Measurements from ENCODE around the gene ACE. TPM values are rescaled to one million over a fixed set of nuclear protein-coding genes. Genes with fewer than 3 reads are reported as not detected.

ACE gene
- total RNA-seq, 1 donor from 2014 or later, result 22.8 TPM

DNA sequence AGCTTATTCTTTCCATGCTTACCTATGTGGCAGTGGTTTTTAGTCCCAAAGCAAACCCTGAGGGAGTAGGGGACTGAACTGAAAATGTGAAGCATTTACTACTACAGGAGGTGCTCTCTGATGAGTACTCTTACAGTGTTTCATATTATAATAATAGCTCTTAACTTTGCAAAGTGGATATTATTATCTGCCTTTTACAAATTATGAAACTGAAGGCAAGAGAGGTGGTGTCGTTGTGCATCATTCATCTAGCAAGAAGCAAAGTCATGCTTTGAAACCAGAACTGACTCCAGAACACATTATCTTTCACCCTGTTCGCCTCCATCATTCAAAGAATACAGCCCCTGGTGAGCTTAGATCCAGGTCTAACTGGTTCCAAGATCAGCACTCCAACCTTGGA lies 38.1 kb downstream of the ACE start:
- DNase-seq (ENCODE audit: low spot score), result no peak

DNA sequence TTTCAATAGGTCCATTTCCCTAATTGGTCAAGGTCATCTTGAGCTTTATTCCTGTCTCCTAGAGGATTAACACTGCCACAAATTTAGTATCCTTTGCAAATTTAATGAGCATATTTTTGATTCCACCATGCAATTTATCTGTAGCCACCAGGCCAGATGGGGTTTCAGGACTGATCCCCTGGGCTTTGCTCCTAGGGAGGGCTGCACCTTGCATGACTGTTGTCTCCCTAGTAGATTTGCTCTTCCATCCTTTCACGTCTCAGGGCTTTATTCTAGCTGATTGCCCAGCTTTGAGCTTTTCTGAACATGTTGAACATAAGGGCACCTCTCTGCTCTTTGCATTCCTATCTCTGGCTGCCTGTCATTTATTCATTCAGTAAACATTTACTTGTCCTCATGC lies 38.6 kb downstream of the ACE start:
- DNase-seq (ENCODE audit: low spot score), result no peak

DNA sequence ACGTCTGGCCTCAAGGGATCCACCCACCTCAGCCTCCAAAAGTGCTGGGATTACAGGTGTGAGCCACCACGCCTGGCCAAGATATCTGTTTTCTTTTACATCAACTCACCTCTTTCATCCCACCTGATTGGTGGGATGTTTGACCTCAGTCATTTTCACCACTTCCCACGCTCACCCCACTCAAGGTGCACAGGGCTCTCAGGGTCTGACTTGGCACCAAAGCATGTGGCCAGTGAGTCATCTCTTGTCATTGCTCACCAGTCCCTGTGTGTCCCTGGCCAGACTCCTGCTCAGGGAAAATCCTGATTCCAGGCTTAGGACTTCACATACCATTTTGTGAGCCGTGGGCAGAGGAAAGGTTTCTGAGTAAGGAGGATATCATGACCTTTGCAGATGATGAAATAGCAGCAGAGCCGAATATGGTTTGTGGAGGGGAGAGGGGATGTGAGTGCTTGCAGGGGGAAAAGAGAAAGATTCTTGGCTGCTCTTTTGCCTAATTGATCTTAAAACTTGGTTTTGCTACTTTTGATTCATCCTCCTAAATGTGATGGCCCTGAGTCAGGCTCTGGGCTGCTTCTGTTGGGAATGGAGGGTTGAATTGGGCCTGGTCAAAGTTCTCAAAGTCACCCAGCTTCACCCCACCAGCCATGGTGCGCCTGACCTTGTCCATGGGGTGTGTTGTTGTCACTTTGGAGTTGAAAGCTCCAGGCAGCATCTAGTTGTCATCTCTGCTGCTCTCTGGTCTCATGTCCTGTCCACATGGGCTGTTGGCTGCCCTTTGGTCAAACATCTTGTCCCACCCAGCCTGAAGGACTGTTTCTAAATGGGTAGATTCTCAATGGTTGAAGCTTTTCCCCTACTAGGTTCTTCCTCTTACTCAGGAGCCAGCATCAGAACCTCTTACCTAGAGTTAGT lies 40.3 kb downstream of the ACE start:
- DNase-seq (ENCODE audit: low spot score), result no peak

DNA sequence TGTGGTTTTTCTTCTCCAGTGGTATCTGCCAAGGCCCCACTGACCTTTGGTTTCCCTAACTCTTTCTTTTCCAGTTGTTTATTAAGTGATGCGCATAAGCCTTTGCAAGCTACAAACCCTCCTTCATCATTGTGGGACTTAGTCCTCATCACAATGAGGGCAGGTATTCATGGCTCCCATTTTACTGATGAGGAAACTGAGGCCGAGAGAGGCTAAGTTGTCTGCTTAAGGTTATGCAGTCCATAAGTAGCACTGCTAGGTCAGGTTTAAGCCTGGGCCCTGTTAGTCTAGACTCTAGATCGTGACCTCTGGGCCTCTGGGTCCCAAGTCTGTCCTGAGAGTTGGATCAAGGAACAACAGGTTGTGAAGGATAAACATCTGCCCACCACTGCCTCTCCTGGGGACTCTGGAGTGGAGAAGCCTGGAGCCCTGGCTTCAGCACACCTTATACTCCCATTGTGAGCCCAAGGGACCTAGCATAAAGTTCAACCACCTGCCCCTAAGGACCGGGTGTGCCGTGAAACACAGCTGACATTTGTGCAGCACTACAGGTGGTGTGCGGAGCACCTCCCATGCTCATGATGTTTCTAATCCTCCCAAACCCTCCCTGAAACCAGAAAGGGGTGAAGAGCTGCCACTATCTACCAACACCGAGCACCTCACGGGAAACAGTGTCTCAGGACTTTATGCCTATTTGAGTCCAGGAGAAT lies 41.1 kb downstream of the ACE start:
- no peak for DNase-seq (ENCODE audit: low spot score)

DNA sequence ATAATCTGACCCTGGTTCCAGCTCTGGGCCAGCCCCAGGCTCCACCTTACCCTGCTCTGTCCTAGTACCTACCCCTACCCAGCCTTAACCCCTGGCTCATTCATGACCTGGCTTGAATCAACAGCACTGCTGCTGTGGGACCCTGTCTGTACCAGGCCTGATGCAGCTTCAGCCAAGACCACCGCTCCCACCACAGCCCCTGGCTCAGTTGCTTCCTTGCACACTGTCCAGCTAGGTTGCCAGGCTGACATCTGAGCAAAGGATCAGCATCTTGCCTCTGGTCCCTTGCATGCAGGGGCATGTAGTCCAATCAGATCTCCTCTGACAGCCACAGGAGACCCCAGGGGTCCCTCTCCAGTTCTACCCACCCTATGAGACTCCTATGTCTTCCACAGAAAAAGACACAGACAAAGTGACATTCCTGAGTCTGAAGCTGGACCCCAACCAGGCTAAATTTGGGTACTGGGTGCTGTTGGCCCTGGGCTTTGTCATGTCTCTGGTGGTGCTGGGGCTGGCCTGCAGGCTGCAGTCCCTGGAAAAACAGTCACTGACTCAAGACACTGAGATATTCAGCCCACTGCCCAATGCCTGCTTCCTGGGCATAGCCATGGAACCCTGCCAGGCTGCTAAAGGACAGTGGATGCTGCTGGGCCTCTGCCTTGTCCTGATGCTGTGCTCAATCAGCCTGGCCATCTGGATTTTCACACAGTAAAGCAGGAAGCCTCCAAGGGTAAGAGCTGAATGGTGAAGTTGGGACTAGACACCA lies 42.4 kb downstream of the ACE start:
- DNase-seq (ENCODE audit: low spot score), result no peak

DNA sequence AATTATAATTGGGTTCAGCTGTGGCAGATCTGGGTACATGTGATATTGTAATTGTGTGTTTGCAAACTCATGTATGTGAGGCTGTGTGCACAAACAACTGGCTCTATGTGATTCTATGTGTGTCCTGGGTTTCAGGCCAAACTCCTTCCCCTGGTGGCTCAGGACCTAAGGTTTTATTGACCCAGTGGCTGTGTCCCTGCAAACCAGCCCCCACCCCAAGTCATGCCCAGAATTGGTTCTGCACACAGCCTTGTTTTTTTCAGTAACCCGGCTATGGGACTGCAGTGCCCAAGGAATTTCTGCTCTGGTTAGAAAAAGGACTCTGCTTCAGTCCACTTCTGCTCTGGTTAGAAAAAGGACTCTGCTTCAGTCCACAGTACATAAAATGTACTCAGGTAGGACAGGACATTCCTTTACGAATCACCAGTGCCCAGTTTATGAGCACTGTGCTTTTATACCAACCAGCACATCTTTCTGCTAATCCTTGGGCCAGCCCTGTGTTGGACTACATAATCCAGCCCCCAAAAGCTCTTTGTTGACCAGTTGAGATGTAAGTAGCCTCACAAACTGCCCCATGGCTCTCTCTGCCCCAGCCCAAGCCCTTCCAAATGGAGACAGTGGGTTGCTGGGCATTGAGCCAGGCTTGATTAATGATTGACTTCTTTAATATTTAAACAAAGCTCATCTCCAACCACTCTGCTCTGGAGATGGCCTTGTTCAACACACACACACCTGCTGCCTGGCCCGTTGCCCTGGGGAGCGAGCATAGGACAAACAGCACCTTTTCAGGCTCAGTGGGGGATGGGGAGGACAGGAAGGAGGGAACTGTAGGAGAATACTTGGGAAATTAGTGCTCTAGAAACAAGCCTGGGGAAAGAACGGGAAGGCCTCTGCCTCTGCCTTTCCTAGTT lies 43.4 kb downstream of the ACE start:
- DNase-seq (ENCODE audit: low spot score), result peak; percentile 71

DNA sequence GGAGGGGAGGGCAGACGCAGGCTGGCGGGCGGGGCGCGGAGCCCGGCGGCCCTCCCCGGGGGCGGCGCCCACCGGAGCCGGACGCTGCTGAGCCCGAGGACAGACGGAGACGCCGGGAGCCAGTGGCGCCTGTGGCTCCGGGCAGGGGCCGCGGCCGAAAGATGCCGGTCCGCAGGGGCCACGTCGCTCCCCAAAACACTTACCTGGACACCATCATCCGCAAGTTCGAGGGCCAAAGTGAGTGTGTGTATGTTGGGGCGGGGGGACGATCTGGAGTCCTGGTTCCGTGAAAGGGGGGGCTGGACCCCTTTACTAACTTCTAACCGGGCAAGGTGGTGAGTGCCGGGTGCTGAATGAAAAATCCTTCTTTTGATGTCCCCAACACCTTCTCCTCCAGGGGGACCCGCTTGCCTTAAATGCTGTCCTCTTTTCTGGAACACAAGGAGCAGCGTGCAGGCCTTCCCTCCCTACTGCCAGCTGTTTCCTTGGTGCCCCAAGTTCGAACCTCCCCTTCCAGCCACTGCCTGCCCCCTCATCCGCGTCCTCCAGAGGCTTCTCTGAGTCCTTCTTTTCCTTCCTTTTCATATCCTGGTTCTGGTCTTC lies 46.5 kb downstream of the ACE start, which contains the start of gene KCNH6:
Gene KCNH6 (plus strand): TSS at position 106 of the 603 bp plus-strand sequence. CDS start 56 bp downstream, at position 162.
- no peak for DNase-seq (ENCODE audit: low spot score)

DNA sequence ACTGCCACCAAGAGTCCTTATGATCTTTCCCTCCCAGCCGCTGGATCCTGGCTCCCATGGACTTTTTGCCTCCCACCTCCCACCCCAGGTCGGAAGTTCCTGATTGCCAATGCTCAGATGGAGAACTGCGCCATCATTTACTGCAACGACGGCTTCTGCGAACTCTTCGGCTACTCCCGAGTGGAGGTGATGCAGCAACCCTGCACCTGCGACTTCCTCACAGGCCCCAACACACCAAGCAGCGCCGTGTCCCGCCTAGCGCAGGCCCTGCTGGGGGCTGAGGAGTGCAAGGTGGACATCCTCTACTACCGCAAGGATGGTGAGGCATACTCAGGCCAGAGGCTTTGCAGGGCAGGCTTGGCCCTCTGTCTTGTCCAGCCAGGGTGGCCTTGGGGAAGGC lies 47.2 kb downstream of the ACE start:
- DNase-seq (ENCODE audit: low spot score), result no peak

DNA sequence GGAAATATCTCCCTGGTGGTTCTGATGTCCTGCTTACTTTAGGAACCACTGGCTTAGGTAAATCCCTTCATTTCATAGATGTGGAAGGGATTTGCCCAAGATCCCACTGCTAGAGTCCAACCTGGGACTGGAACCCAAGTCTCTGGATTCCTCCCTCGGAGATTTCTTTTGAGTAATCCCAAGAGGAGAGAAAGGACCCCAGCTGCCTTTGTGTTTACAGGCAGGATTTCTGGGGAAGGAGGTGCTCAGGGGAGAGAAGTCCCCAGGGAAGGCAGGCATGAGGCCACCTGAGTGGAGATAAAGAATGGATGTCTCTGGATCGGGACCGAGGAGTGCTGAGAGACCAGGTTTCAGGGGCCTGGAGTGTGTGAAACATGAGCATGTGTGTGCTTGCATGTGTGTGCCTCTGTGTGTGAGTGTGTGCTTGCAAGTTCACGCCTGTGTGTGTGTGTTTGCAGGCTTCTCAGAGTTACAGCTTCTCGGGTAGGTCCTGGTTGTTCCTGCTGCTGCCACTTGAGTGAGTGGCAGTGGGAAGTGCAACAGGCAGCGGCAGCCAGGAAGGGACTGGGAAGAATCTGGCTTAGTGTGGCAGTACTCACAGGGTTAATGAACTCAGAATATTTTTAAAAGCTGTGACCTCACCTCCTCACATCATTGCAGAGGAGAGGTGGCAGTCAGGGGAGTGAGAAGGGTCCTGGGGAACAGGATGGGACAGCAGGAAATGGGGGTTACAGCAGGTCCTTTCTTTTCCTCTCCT lies 48.5 kb downstream of the ACE start:
- DNase-seq (ENCODE audit: low spot score), result no peak

DNA sequence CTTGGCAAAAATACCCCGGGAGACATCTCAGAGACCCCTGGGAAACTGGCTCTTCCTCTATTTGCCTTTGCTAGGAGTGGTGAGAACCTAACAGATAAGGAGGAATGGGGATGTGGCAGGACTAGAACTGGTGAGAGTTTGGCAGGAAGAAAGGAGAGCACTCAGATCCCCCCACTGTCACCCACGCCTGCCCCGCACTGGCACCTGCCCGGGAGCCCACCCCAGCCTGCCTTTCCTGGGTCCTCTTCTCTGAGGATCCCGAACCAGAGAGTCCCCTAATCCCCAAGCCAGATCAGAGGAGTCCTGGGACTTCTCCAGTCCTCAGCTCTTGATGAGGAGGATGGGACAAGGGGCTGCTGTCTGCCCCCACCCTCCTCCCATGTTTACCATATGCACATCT lies 50.0 kb downstream of the ACE start:
- DNase-seq (ENCODE audit: low spot score), result no peak

DNA sequence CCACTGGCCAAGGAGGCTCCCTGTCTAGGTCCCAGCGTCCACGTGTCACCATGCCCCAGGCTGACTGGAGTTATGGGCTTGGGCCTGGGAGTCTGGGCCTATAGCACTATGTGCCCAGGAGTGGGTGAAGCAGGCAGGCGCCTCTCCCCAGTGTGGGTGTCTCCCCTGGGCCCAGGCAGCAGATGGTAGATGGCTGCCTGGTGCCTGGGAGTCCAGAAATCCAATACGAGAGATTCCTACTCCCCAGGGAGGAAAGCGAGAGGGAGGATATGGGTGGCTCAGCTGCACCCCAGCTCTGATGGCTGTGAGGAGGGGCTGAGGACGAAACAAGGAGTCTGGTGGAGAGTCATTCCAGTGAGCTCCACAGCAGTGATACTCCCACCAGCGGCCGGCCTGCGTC lies 51.3 kb downstream of the ACE start:
- no peak for DNase-seq (ENCODE audit: low spot score)

DNA sequence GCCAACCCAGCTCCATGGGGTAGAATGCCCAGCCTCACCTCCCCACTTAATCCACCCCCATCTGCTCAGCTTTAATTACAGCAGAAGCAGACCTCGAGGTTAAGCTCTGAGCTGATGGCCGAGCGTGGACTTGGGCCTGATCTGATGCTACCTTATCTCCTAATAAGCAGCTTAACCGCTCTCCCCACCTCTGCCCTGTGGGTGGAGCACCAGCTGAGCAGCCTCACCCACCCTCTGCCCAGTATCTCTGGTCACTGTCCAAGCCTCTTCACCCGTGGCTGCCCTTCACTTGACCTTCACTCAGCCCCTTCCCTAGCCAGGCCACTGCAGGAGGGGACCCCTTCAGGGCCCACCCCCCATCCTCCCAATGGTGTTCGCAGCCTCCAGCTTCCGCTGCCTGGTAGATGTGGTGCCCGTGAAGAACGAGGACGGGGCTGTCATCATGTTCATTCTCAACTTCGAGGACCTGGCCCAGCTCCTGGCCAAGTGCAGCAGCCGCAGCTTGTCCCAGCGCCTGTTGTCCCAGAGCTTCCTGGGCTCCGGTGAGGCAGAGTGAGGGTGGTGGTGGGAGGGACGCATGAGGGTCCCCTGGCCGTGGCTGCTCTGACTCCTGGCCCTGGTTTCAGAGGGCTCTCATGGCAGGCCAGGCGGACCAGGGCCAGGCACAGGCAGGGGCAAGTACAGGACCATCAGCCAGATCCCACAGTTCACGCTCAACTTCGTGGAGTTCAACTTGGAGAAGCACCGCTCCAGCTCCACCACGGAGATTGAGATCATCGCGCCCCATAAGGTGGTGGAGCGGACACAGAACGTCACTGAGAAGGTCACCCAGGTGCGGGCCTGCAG lies 53.1 kb downstream of the ACE start:
- no peak for DNase-seq (ENCODE audit: low spot score)

DNA sequence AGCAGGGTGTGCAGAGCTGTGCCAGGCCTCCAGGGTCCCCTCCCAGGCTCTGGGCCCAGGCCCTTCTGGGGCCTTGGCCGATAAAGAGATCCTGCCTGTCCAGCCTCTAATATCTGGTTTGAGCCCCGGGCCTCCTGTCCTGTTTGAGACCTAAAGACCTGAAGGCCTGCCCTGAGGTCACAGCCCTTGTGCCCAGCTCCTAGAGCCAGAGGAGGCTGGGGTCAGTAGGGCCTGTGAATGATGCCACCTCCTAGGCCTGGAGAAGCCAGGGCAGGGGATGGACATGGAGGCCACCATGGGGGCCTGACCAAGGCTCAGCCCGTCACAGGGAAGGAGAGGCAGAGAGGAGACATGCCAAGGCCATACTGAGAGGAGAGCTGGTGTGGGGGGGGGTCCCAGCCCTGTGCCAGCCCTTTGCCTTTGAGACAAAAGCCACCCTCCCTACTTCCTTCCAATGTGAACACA lies 53.7 kb downstream of the ACE start:
- DNase-seq (ENCODE audit: low spot score), result no peak

DNA sequence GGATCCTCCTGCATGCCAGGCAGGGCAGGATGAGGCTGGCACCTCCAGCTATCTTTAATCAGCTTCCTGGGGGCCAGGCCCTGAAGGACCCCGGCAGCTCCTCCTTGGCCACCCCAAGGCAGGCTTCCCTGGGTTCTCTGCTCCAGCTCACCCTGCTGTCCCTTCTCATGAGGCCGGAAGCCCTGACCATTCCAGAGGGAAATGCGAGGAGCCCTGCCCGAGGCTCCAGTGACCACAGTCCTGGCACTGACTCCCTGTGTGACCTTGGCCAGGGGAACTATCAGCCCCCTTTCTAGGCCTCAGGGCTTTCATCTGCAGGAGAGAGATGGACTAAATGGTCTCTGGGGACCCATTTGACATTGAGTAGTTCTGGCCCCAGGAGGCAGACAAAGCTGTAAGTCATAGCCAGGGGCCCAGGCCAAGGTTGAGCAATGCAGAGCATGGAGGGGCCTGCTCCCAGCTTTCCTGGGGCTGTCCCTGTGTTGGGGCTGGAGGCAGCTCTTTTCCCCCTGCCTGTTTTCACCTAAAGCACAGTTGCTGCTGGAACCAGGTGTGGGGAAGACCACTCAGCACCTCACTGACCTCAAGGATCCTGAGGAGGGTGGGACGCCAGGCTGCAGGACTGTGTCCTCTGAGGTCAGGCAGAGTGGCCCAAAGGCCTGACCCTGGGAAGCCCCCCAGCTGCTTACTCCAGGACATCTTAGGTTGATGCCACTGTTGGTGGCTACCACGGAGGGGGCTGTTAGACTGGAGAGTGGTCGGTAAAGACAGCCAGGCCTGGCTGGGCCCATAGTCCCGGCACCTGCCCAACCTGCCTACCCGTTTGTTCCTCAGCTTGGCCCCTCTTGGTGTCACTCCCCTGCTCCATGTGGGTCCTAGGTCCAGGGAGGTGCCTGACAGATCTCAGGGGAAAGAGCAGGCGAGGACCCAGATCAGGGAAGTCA lies 54.4 kb downstream of the ACE start:
- DNase-seq (ENCODE audit: low spot score), result no peak

DNA sequence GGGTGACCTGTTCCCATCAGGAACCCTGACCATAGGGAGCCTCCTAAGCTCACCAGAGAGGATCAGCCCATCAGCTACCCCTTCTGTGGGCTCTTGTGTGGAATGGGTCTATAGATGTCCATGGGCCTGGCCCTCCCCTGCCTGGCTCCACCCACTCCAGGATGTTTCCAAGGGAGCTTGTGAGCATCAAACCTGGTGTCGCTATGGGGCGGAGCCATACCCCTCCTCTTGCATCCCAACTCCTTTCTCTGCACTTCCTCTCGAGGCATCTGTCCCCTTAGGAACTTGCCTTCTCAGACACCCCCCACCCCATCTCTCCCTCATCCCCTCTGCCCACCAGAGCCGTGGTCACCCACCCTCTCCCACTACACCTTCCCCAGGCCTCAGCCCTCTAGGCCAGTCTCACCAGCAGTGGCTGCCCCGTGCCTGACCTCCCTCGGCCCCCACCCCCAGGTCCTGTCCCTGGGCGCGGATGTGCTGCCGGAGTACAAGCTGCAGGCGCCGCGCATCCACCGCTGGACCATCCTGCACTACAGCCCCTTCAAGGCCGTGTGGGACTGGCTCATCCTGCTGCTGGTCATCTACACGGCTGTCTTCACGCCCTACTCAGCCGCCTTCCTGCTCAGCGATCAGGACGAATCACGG lies 56.7 kb downstream of the ACE start:
- no peak for DNase-seq (ENCODE audit: low spot score)

DNA sequence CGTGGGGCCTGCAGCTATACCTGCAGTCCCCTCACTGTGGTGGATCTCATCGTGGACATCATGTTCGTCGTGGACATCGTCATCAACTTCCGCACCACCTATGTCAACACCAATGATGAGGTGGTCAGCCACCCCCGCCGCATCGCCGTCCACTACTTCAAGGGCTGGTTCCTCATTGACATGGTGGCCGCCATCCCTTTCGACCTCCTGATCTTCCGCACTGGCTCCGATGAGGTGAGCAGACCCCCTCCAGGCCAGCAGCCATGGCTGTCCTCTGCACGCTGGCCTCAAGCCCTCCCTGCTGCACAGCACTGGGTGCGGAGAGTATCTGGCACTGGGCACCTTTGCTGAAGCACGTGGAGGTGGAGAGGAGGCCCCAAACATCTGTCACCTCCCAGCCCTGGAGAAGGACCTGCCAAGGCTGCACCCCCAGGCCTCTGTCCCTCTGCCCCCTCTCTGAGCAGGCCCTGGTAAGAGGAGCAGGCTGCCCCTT lies 57.3 kb downstream of the ACE start:
- no peak for DNase-seq (ENCODE audit: low spot score)

DNA sequence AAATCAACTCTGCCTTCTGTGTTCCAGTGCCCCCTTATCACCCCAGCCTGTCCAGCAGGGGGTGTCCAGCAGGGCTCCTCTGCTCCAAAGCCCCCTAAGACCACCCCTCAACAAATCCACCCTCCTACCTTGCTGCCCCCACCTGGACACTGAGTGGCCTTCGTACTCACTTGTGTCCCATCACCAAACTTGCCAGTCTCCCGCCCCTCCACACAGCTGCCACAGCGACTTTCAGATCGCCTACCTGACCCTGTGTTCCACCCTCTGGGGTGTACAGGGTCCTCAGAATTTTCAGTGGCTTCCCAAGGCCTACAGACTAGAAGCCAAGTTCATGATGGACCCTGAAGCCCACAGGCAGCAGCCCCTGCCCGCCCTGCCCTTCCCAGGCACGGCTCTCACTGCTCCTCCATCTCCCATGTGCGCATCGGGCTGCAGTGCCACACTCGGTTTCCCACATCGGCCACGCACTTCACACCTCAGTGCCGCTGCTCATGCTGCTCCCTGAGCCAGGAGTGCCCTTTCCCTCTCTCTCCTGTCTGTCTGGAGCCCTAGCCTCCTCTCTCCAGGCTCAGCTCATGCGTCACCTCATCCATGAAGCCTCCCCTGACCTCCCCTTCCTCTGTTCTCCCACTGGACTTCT lies 58.1 kb downstream of the ACE start:
- no peak for DNase-seq (ENCODE audit: low spot score)

Data from mucosa of gallbladder (tissue), 1 donor.